H1 (cell line): ENCODE data around the gene STXBP5L. TPM values are rescaled to one million over a fixed set of nuclear protein-coding genes. Genes with fewer than 3 reads are reported as not detected.

ENCODE experiments used
- CTCF ChIA-PET: fragments of 300-600 bp; sonication (Branson Sonifier 250); formaldehyde crosslinking; loops from one replicate; lab custom pipeline; 2021; ENCODE audit not compliant: partially characterized antibody; lab: Charles Lee
- POLR2A ChIA-PET: fragments of 300-600 bp; sonication (Branson Sonifier 250); formaldehyde crosslinking; loops from one replicate; lab custom pipeline; 2021; ENCODE audit warnings: inconsistent platforms; ENCODE audit not compliant: partially characterized antibody; lab: Charles Lee
- DNase-seq, 2 experiments: peaks; one replicate each; pipeline versions ENCODE4 v3.0.0 to v3.0.0-alpha.2; 2010 to 2022; ENCODE audit warnings: low spot score in 2 of 2, low read depth in 1 of 2, mixed read lengths in 1 of 2
- FAIRE-seq: peaks from 2 replicates; lab custom pipeline; 2011; peaks lifted over from hg19 to GRCh38; lab: Jason Lieb, UNC
- H2AFZ ChIP-seq: 2 replicates; pipeline ENCODE4 v1.8.1; 2012; ENCODE audit warnings: low read length, inconsistent platforms
- H2AK5ac ChIP-seq: 2 replicates; pipeline ENCODE4 v1.6.1; 2013; ENCODE audit warnings: low read depth, low read length
- H2BK120ac ChIP-seq: replicated peaks from 2 replicates; pipeline ENCODE3; 2013; ENCODE audit warnings: low read depth, low read length, inconsistent platforms
- H2BK12ac ChIP-seq: 2 replicates; pipeline ENCODE4 v1.6.1; 2013; ENCODE audit warnings: low read depth, low read length
- H2BK15ac ChIP-seq: 2 replicates; pipeline ENCODE4 v1.6.1; 2013; ENCODE audit warnings: low read length
- H2BK20ac ChIP-seq: 2 replicates; pipeline ENCODE4 v1.6.1; 2013; ENCODE audit warnings: low read length
- H2BK5ac ChIP-seq: 2 replicates; pipeline ENCODE4 v1.6.1; 2013; ENCODE audit warnings: low read depth, low read length
- H3K14ac ChIP-seq: 2 replicates; pipeline ENCODE4 v1.6.1; 2013; ENCODE audit warnings: inconsistent platforms; ENCODE audit not compliant: insufficient read length
- H3K18ac ChIP-seq: 2 replicates; pipeline ENCODE4 v1.6.1; 2013; ENCODE audit warnings: low read length; ENCODE audit errors: extremely low read depth
- H3K23ac ChIP-seq: 2 replicates; pipeline ENCODE4 v1.6.1; 2013; ENCODE audit warnings: inconsistent platforms; ENCODE audit not compliant: insufficient read length
- H3K23me2 ChIP-seq: 2 replicates; pipeline ENCODE4 v1.6.1; 2013; ENCODE audit warnings: low read depth, low read length
- H3K27ac ChIP-seq: 2 replicates; pipeline ENCODE4 v1.6.1; 2011; ENCODE audit warnings: low read depth, low read length, inconsistent platforms
- H3K27me3 ChIP-seq, 4 experiments: replicated peaks in 1 of 4; 1 replicate in 1 of 4; 2 replicates in 3 of 4; pipeline versions ENCODE4 v1.6.1 to v1.8.1; 2011 to 2013; ENCODE audit warnings: low read length in 3 of 4, mild to moderate bottlenecking in 3 of 4, inconsistent platforms in 2 of 4, mixed read lengths in 2 of 4, moderate library complexity in 1 of 4; ENCODE audit not compliant: control insufficient read depth in 3 of 4, insufficient read depth in 3 of 4; ENCODE audit errors: extremely low read depth in 1 of 4
- H3K36me3 ChIP-seq, 4 experiments: 2 replicates each; pipeline versions ENCODE4 v1.6.1 to v1.8.1; 2011 to 2013; ENCODE audit warnings: mild to moderate bottlenecking in 4 of 4, low read length in 3 of 4, moderate library complexity in 2 of 4, control low read depth in 1 of 4, inconsistent platforms in 1 of 4; ENCODE audit not compliant: insufficient read depth in 4 of 4, control insufficient read depth in 2 of 4
- H3K4ac ChIP-seq: replicated peaks from 2 replicates; pipeline ENCODE3; 2013; ENCODE audit warnings: low read length, low read depth, mixed read lengths, inconsistent platforms; ENCODE audit not compliant: insufficient read length
- H3K4me1 ChIP-seq, 4 experiments: replicated peaks in 1 of 4; 1 replicate in 1 of 4; 2 replicates in 3 of 4; pipeline versions ENCODE4 v1.6.1 to v1.8.1; 2011 to 2013; ENCODE audit warnings: low read length in 3 of 4, inconsistent platforms in 2 of 4, mixed read lengths in 1 of 4; ENCODE audit not compliant: insufficient read depth in 4 of 4, control insufficient read depth in 3 of 4
- H3K4me2 ChIP-seq, 2 experiments: 2 replicates each; pipeline versions ENCODE4 v1.6.1 to v1.8.1; 2011 to 2013; ENCODE audit warnings: low read depth in 2 of 2, low read length in 2 of 2, control low read depth in 1 of 2, inconsistent platforms in 1 of 2, mild to moderate bottlenecking in 1 of 2; ENCODE audit not compliant: insufficient read depth in 1 of 2
- H3K4me3 ChIP-seq, 4 experiments: fragments of 200-600, 300-600 bp in 1 of 4; sonication (generic), shearing (Covaris generic), sonication (Bioruptor Twin) in 1 of 4; 2 replicates each; pipeline versions ENCODE4 v1.5.1 to v1.8.1; 2011 to 2016; ENCODE audit warnings: low read length in 4 of 4, low read depth in 3 of 4, control low read depth in 2 of 4, inconsistent platforms in 2 of 4, mild to moderate bottlenecking in 2 of 4, mixed read lengths in 1 of 4, moderate library complexity in 1 of 4; ENCODE audit not compliant: insufficient read depth in 2 of 4; ENCODE audit errors: extremely low read depth in 1 of 4
- H3K56ac ChIP-seq: replicated peaks from 2 replicates; pipeline ENCODE3; 2013; ENCODE audit warnings: low read depth, mild to moderate bottlenecking, mixed read lengths, low read length, inconsistent platforms; ENCODE audit not compliant: insufficient read length
- H3K79me1 ChIP-seq: 2 replicates; pipeline ENCODE4 v1.6.1; 2013; ENCODE audit warnings: low read depth, low read length, control low read depth
- H3K79me2 ChIP-seq, 2 experiments: 2 replicates each; pipeline versions ENCODE4 v1.6.1 to v1.8.1; 2012 to 2013; ENCODE audit warnings: low read length in 2 of 2, mild to moderate bottlenecking in 2 of 2, inconsistent platforms in 1 of 2; ENCODE audit not compliant: insufficient read depth in 2 of 2, control insufficient read depth in 1 of 2
- H3K9ac ChIP-seq, 4 experiments: replicated peaks in 1 of 4; 1 replicate in 1 of 4; 2 replicates in 3 of 4; pipeline versions ENCODE4 v1.6.1 to v1.8.1; 2011 to 2013; ENCODE audit warnings: low read depth in 3 of 4, low read length in 3 of 4, control low read depth in 2 of 4, mild to moderate bottlenecking in 2 of 4, moderate library complexity in 2 of 4, inconsistent platforms in 1 of 4; ENCODE audit errors: extremely low read depth in 1 of 4
- H3K9me3 ChIP-seq, 2 experiments: 2 replicates each; pipeline versions ENCODE4 v1.6.1 to v1.8.1; 2012 to 2013; ENCODE audit warnings: mild to moderate bottlenecking in 2 of 2, moderate library complexity in 2 of 2, control low read depth in 1 of 2, inconsistent platforms in 1 of 2, low read depth in 1 of 2, low read length in 1 of 2, mixed read lengths in 1 of 2; ENCODE audit not compliant: insufficient read depth in 2 of 2
- H4K20me1 ChIP-seq, 2 experiments: replicated peaks in 1 of 2; 2 replicates each; pipeline versions ENCODE3 to v1.8.1; 2011 to 2013; ENCODE audit warnings: inconsistent platforms in 2 of 2, low read length in 2 of 2, mild to moderate bottlenecking in 1 of 2; ENCODE audit not compliant: insufficient read depth in 2 of 2, control insufficient read depth in 1 of 2
- H4K5ac ChIP-seq: 2 replicates; pipeline ENCODE4 v1.6.1; 2013; ENCODE audit warnings: low read length, low read depth, mixed read lengths, inconsistent platforms; ENCODE audit not compliant: insufficient read length
- H4K8ac ChIP-seq: 2 replicates; pipeline ENCODE4 v1.8.0; 2013; ENCODE audit warnings: mild to moderate bottlenecking, moderate library complexity, low read length, inconsistent platforms; ENCODE audit not compliant: insufficient read depth; ENCODE audit errors: extremely low read depth
- H4K91ac ChIP-seq: replicated peaks from 2 replicates; pipeline ENCODE3; 2013; ENCODE audit warnings: low read length, mixed read lengths, inconsistent platforms; ENCODE audit not compliant: insufficient read length
- ASH2L ChIP-seq: fragments of 200-600, 300-600 bp; sonication (generic); IDR thresholded peaks from one replicate; pipeline ENCODE4 v1.7.1; 2017; ENCODE audit warnings: low read length
- BACH1 ChIP-seq: IDR thresholded peaks from 2 replicates; pipeline ENCODE4 v1.6.1; 2012; ENCODE audit warnings: low read length, improper control_type of control experiment
- CHD2 ChIP-seq: IDR thresholded peaks from 2 replicates; pipeline ENCODE4 v1.6.1; 2012; ENCODE audit warnings: low read length, improper control_type of control experiment
- EP300 ChIP-seq, 2 experiments: IDR thresholded peaks; 1 replicate in 1 of 2; 2 replicates in 1 of 2; pipeline ENCODE4 v1.6.1; 2011 to 2012; ENCODE audit warnings: low read depth in 2 of 2, low read length in 2 of 2, mild to moderate bottlenecking in 2 of 2, borderline replicate concordance in 1 of 2, inconsistent platforms in 1 of 2, moderate library complexity in 1 of 2
- EZH2 ChIP-seq: fragments of 200-600 bp; sonication (generic); IDR thresholded peaks from 2 replicates; pipeline ENCODE4 v1.7.1; 2012; ENCODE audit warnings: low read depth, mild to moderate bottlenecking, moderate library complexity, low read length, inconsistent platforms; ENCODE audit not compliant: severe bottlenecking
- HDAC2 ChIP-seq, 2 experiments: fragments of 300-600 bp in 1 of 2; sonication (generic) in 1 of 2; IDR thresholded peaks; 2 replicates each; pipeline ENCODE4 v1.6.1; 2011 to 2012; ENCODE audit warnings: low read depth in 2 of 2, low read length in 2 of 2, mild to moderate bottlenecking in 2 of 2, moderate library complexity in 2 of 2, borderline replicate concordance in 1 of 2, inconsistent platforms in 1 of 2
- KDM5A ChIP-seq: fragments of 200-600 bp; IDR thresholded peaks from 2 replicates; pipeline ENCODE4 v1.7.1; 2012; ENCODE audit warnings: mild to moderate bottlenecking, low read length, inconsistent platforms, mixed read lengths
- MAX ChIP-seq: IDR thresholded peaks from 2 replicates; pipeline ENCODE4 v1.6.1; 2012; ENCODE audit warnings: inconsistent platforms
- POLR2A ChIP-seq, 2 experiments: IDR thresholded peaks; 1 replicate in 1 of 2; 2 replicates in 1 of 2; pipeline ENCODE4 v1.6.1; 2011; ENCODE audit warnings: low read depth in 2 of 2, low read length in 2 of 2, mild to moderate bottlenecking in 2 of 2; ENCODE audit errors: control extremely low read depth in 1 of 2
- RNF2 ChIP-seq: fragments of 200-900, 300-1000 bp; sonication (generic); IDR thresholded peaks from 2 replicates; pipeline ENCODE4 v1.7.1; 2016; ENCODE audit warnings: borderline replicate concordance, low read depth, mild to moderate bottlenecking, antibody characterized with exemption, low read length; ENCODE audit not compliant: poor library complexity, severe bottlenecking; ENCODE audit errors: missing control alignments
- SP4 ChIP-seq: IDR thresholded peaks from 2 replicates; pipeline ENCODE4 v1.6.1; 2012; ENCODE audit warnings: low read length, inconsistent platforms
- TCF12 ChIP-seq: IDR thresholded peaks from 2 replicates; pipeline ENCODE4 v1.6.1; 2011; ENCODE audit warnings: low read depth, mild to moderate bottlenecking, low read length
- YY1 ChIP-seq: IDR thresholded peaks from 2 replicates; pipeline ENCODE4 v1.6.1; 2011; ENCODE audit warnings: low read depth, mild to moderate bottlenecking, low read length
- ZNF274 ChIP-seq: IDR thresholded peaks from 2 replicates; pipeline ENCODE4 v1.7.0; 2012; ENCODE audit warnings: low read length, borderline replicate concordance; ENCODE audit errors: extremely low read depth
- WGBS, 2 experiments: shearing (Covaris generic) in 1 of 2; methylation state at CpG; one replicate each; pipeline versions ENCODE4 v1.1.6 to v1.1.7; 2013 to 2015; ENCODE audit warnings: low lambda C conversion rate in 2 of 2, mixed read lengths in 2 of 2, inconsistent platforms in 1 of 2, low coverage in 1 of 2, missing lambda C conversion rate in 1 of 2; ENCODE audit not compliant: insufficient replicate concordance in 2 of 2, insufficient coverage in 1 of 2, insufficient read length in 1 of 2; ENCODE audit errors: extremely low coverage in 1 of 2, missing lambda C conversion rate in 1 of 2; 5-methylcytosine and 5-hydroxymethylcytosine counted together
- polyA plus RNA-seq, 7 experiments: library from polyadenylated mRNA; depleted of rRNA in 3 of 7; stranded (reverse) in 5 of 7; unstranded in 2 of 7; fragments of >200 nt in 5 of 7; fragments of 200-250 nt in 2 of 7; gene quantifications; 1 replicate in 5 of 7; 2 replicates in 1 of 7; 4 replicates in 1 of 7; pipeline versions ENCODE4 v1.2.1 to v1.2.3, GENCODE V29; 2011 to 2013; ENCODE audit warnings: missing spikeins in 2 of 7, mixed read lengths in 2 of 7
- total RNA-seq: library from RNA; stranded (reverse); fragmentation: NEBNext Ultra II Directional; extraction: Animal tissue kit (Norgen Biotek cat#: 25700); gene quantifications from 2 replicates; pipeline ENCODE4 v1.2.1, GENCODE V29; 2021

Gene STXBP5L
- total and polyA plus RNA-seq, 2 of the 8 experiments (the other 6 are each of a cell fraction or from before 2014, with no cell fraction given): 2.0 to 6.0 TPM

- 85% methylated on average over 6 of the region's 6 CpGs; no CpG with 5 or more reads in 1 of the 2 experiments for WGBS, 2 experiments
- TF ChIP-seq EP300 (IDR thresholded peaks at IDR 0.05; ENCODE audit: borderline replicate concordance in 1 of 2, low read depth in 2 of 2, low read length in 2 of 2) (no peak), BACH1 (no peak), CHD2 (no peak), EZH2 (no peak), KDM5A (no peak), POLR2A (IDR thresholded peaks at IDR 0.05; ENCODE audit: control extremely low read depth in 1 of 2, low read depth in 2 of 2, low read length in 2 of 2) (no peak), ZNF274 (no peak), SP4 (no peak), ASH2L (no peak), TCF12 (no peak), MAX (no peak), HDAC2 (IDR thresholded peaks at IDR 0.05; ENCODE audit: borderline replicate concordance in 1 of 2, low read depth in 2 of 2, low read length in 2 of 2) (no peak), RNF2 (no peak), YY1 (no peak)
Measured at GRCh38 chr3:121064121-121064520, 156.1 kb downstream of the STXBP5L start.

More at GRCh38 chr3:121064121-121064520, 156.1 kb downstream of the STXBP5L start:
- CTCF ChIA-PET: interaction anchor here (0.6 to 1.0 kb wide), 2 partner anchors 8 to 18 kb away, joined by 3 read pairs; no protein-coding TSS in a partner anchor
- H3K79me1 ChIP-seq: no peaks in the 10 kb centered on the region
- no peaks in the 10 kb centered on the region for H3K79me2 ChIP-seq
- H3K36me3 ChIP-seq: no peaks in the 10 kb centered on the region
- DNase-seq (no peak), FAIRE-seq (no peak)
- H4K8ac ChIP-seq: 0 out of 2 replicates have a peak overlapping the region, but pooled peaks have one; percentile 31
- no peaks in the 10 kb centered on the region for H3K27me3 ChIP-seq
- H2BK15ac ChIP-seq: no peak overlapping the region
- no peaks in the 10 kb centered on the region for H3K23me2 ChIP-seq
- peak overlapping the region; percentile 40; the same call in 1 of the 2 replicates for H2AK5ac ChIP-seq
- no peak overlapping the region for H3K14ac ChIP-seq
- H3K27ac ChIP-seq: no peak overlapping the region
- no peak overlapping the region for H3K4ac ChIP-seq
- no peak overlapping the region for H2BK120ac ChIP-seq
- no peak overlapping the region for H4K5ac ChIP-seq
- H3K4me2 ChIP-seq: no peak overlapping the region
- no peak overlapping the region; a peak in 1 of 7 replicates for H3K9ac ChIP-seq
- no peak overlapping the region for H2AFZ ChIP-seq
- no peak overlapping the region for H2BK5ac ChIP-seq
- POLR2A ChIA-PET: no interaction called here
- no peak overlapping the region for H3K4me3 ChIP-seq
- H2BK20ac ChIP-seq: peak overlapping the region; percentile 77; the same call in 1 of the 2 replicates
- H4K91ac ChIP-seq: no peak overlapping the region
- H3K4me1 ChIP-seq: no peaks in the 10 kb centered on the region; a peak in 2 of 7 replicates
- peak overlapping the region; percentile 50 for H2BK12ac ChIP-seq
- H3K56ac ChIP-seq: no peak overlapping the region
- H3K9me3 ChIP-seq: no peaks in the 10 kb centered on the region
- H3K23ac ChIP-seq: no peak overlapping the region
- H4K20me1 ChIP-seq: no peaks in the 10 kb centered on the region
- H3K18ac ChIP-seq: peak overlapping the region; percentile 60; the same call in 1 of the 2 replicates
